Endothelial cell of umbilical vein (primary cell): ENCODE measurements around the gene FSD1L. TPM values are rescaled to one million over a fixed set of nuclear protein-coding genes. Genes with fewer than 3 reads are reported as not detected.

Source experiments
- BruUV-seq: library from RNA; stranded (reverse); fragments of 400-500 nt; replicated peaks from 2 replicates; lab custom pipeline; 2021; lab: Mats Ljungman, UMichigan
- CTCF ChIA-PET: fragments of 300-600, 350-600 bp; sonication (Branson Sonifier 250); formaldehyde crosslinking; loops from one replicate; lab custom pipeline; 2021; ENCODE audit warnings: antibody characterized with exemption, inconsistent platforms; lab: Charles Lee
- POLR2A ChIA-PET: fragments of 300-600, 350-600 bp; sonication (Branson Sonifier 250); formaldehyde crosslinking; loops from one replicate; lab custom pipeline; 2021; ENCODE audit warnings: antibody characterized with exemption, inconsistent platforms; lab: Charles Lee
- DNase-seq: peaks from one replicate; pipeline ENCODE4 v3.0.0-alpha.2; 2011; ENCODE audit warnings: low read depth, low spot score
- FAIRE-seq: peaks from 2 replicates; lab custom pipeline; 2011; peaks lifted over from hg19 to GRCh38; lab: Jason Lieb, UNC
- H2AFZ ChIP-seq: 2 replicates; pipeline ENCODE4 v1.6.0; 2012; ENCODE audit warnings: low read depth, low read length, control low read depth, inconsistent platforms
- H3K27ac ChIP-seq: 2 replicates; pipeline ENCODE4 v1.5.1; 2011; ENCODE audit warnings: low read depth, mild to moderate bottlenecking, control low read depth, low read length, moderate library complexity; ENCODE audit not compliant: insufficient read depth
- H3K27me3 ChIP-seq, 2 experiments: 2 replicates each; pipeline versions ENCODE4 v1.6.0 to v1.6.1; 2011; ENCODE audit warnings: low read length in 2 of 2, mixed read lengths in 1 of 2; ENCODE audit not compliant: control insufficient read depth in 2 of 2, insufficient read depth in 2 of 2
- H3K36me3 ChIP-seq, 2 experiments: 2 replicates in 1 of 2; 3 replicates in 1 of 2; pipeline ENCODE4 v1.5.1; 2011; ENCODE audit warnings: low read length in 2 of 2, mild to moderate bottlenecking in 1 of 2, moderate library complexity in 1 of 2; ENCODE audit not compliant: control insufficient read depth in 2 of 2, insufficient read depth in 2 of 2; ENCODE audit errors: extremely low read depth in 1 of 2
- H3K4me1 ChIP-seq: 3 replicates; pipeline ENCODE4 v1.5.1; 2011; ENCODE audit warnings: mild to moderate bottlenecking, low read length; ENCODE audit not compliant: control insufficient read depth, insufficient read depth; ENCODE audit errors: extremely low read depth
- H3K4me2 ChIP-seq: 2 replicates; pipeline ENCODE4 v1.6.1; 2011; ENCODE audit warnings: low read length, control low read depth, mixed read lengths; ENCODE audit not compliant: insufficient read depth
- H3K4me3 ChIP-seq, 3 experiments: fragments of 200-600 bp in 1 of 3; sonication (generic), shearing (Covaris generic) in 1 of 3; replicated peaks in 1 of 3; 2 replicates each; pipeline ENCODE4 v1.5.1; 2011 to 2016; ENCODE audit warnings: control low read depth in 3 of 3, low read length in 3 of 3, mild to moderate bottlenecking in 2 of 3, inconsistent platforms in 1 of 3, low read depth in 1 of 3, moderate library complexity in 1 of 3; ENCODE audit not compliant: insufficient read depth in 1 of 3
- H3K79me2 ChIP-seq: 2 replicates; pipeline ENCODE4 v1.6.0; 2012; ENCODE audit warnings: low read length, inconsistent platforms; ENCODE audit not compliant: control insufficient read depth, insufficient read depth
- H3K9ac ChIP-seq: replicated peaks from 2 replicates; pipeline ENCODE3; 2011; ENCODE audit warnings: low read length, control low read depth; ENCODE audit not compliant: insufficient read depth; ENCODE audit errors: extremely low read depth
- H3K9me1 ChIP-seq: replicated peaks from 3 replicates; pipeline ENCODE4 v1.6.0; 2011; ENCODE audit warnings: mild to moderate bottlenecking, low read length; ENCODE audit not compliant: control insufficient read depth, insufficient read depth; ENCODE audit errors: extremely low read depth
- H3K9me3 ChIP-seq: replicated peaks from 2 replicates; pipeline ENCODE4 v1.5.1; 2012; ENCODE audit warnings: low read length, inconsistent platforms; ENCODE audit not compliant: control insufficient read depth, insufficient read depth
- H4K20me1 ChIP-seq: replicated peaks from 2 replicates; pipeline ENCODE3; 2011; ENCODE audit warnings: mild to moderate bottlenecking, low read length; ENCODE audit not compliant: control insufficient read depth, insufficient read depth; ENCODE audit errors: extremely low read depth
- CTCF ChIP-seq, 2 donors: IDR thresholded peaks; 1 replicate in 1 of 2; 2 replicates in 1 of 2; pipeline ENCODE4 v1.5.1; 2011; ENCODE audit warnings: low read length in 2 of 2, mild to moderate bottlenecking in 2 of 2, moderate library complexity in 2 of 2, control low read depth in 1 of 2, inconsistent platforms in 1 of 2, low read depth in 1 of 2; ENCODE audit not compliant: insufficient read depth in 1 of 2; ENCODE audit errors: extremely low read depth in 1 of 2
- EZH2 ChIP-seq: IDR thresholded peaks from 2 replicates; pipeline ENCODE4 v1.6.1; 2012; ENCODE audit warnings: borderline replicate concordance, low read depth, mild to moderate bottlenecking, moderate library complexity, low read length, inconsistent platforms; ENCODE audit not compliant: severe bottlenecking
- FOS ChIP-seq: IDR thresholded peaks from 2 replicates; pipeline ENCODE4 v1.6.1; 2011; ENCODE audit warnings: mild to moderate bottlenecking, low read length, moderate library complexity, borderline replicate concordance; ENCODE audit not compliant: insufficient read depth
- GATA2 ChIP-seq: IDR thresholded peaks from 2 replicates; pipeline ENCODE4 v1.7.0; 2011; ENCODE audit warnings: low read depth, mild to moderate bottlenecking, moderate library complexity, mixed read lengths, low read length; ENCODE audit not compliant: insufficient read length, insufficient read depth
- JUN ChIP-seq: IDR thresholded peaks from 2 replicates; pipeline ENCODE4 v1.6.1; 2011; ENCODE audit warnings: borderline replicate concordance, low read depth; ENCODE audit not compliant: insufficient read length, insufficient read depth
- MAX ChIP-seq: IDR thresholded peaks from 2 replicates; pipeline ENCODE4 v1.6.1; 2011; ENCODE audit not compliant: insufficient read depth, insufficient read length
- MYC ChIP-seq: IDR thresholded peaks from one replicate; pipeline ENCODE4 v1.6.1; 2011; ENCODE audit warnings: mild to moderate bottlenecking, low read depth, low read length
- POLR2A ChIP-seq: IDR thresholded peaks from 2 replicates; pipeline ENCODE4 v1.6.1; 2012; ENCODE audit warnings: low read depth, mild to moderate bottlenecking, control low read depth, low read length
- POLR2AphosphoS5 ChIP-seq: IDR thresholded peaks from 2 replicates; pipeline ENCODE4 v1.6.1; 2012; ENCODE audit warnings: low read depth, mild to moderate bottlenecking, control low read depth, low read length, moderate library complexity; ENCODE audit not compliant: insufficient read depth
- dilution Hi-C: fragments of 300-500 bp; cut with MboI; formaldehyde crosslinking; loops from one replicate; pipeline ENCODE4 v1.15.0; 2019; ENCODE audit warnings: low sequenced_read_pairs; ENCODE audit not compliant: extremely low pct_ligation_motif_present
- intact Hi-C: fragments of 100-400 bp; cut with micrococcal nuclease; formaldehyde crosslinking; loops from one replicate; pipeline ENCODE4 v1.10.0; 2022
- polyA plus RNA-seq, 4 experiments: library from polyadenylated mRNA; depleted of rRNA in 3 of 4; stranded (reverse) in 3 of 4; unstranded in 1 of 4; fragments of >200 nt; gene quantifications; 2 replicates each; pipeline versions ENCODE4 v1.2.1 to v1.2.3, GENCODE V29; 2011 to 2012; ENCODE audit warnings: missing spikeins in 1 of 4
- total RNA-seq: library from RNA; stranded (reverse); gene quantifications from 2 replicates; pipeline ENCODE4 v1.2.3, GENCODE V29; 2021

FSD1L gene
- total and polyA plus RNA-seq, 2 donors (not counting 3 experiments of a cell fraction or from before 2014, with no cell fraction given) = 0.69 to 8.5 TPM

- dilution Hi-C loops = no loop called here
- Histone ChIP-seq H3K9me3 (no peaks in the 10 kb centered on the region), H3K4me1 (no peaks in the 10 kb centered on the region), H4K20me1 (no peaks in the 10 kb centered on the region), H3K9me1 (no peaks in the 10 kb centered on the region), H3K9ac (no peak overlapping the region), H3K79me2 (no peaks in the 10 kb centered on the region), H3K27ac (no peak overlapping the region), H3K36me3 (no peaks in the 10 kb centered on the region), H3K27me3 (no peaks in the 10 kb centered on the region), H3K4me2 (no peak overlapping the region), H2AFZ (no peak overlapping the region), H3K4me3 (no peak overlapping the region)
- TF ChIP-seq MYC = no peak
- TF ChIP-seq MAX = no peak
- TF ChIP-seq GATA2 = no peak
- TF ChIP-seq EZH2 = no peak
- no peak for TF ChIP-seq CTCF (IDR thresholded peaks at IDR 0.05; ENCODE audit: extremely low read depth in 1 of 2, insufficient read depth in 1 of 2, low read depth in 1 of 2, low read length in 2 of 2)
- TF ChIP-seq POLR2A = no peak
- no peak for TF ChIP-seq JUN
- no peak for TF ChIP-seq FOS
- no peak for TF ChIP-seq POLR2AphosphoS5
- ChIA-PET POLR2A (interaction anchor here (0.6 kb wide), 1 partner anchor 40 kb away, joined by 5 read pairs; no protein-coding TSS in a partner anchor), CTCF (interaction anchor here (0.6 kb wide), 1 partner anchor 284 kb away, joined by 4 read pairs; no protein-coding TSS in a partner anchor)
- BruUV-seq = no TSS peak
- FAIRE-seq (no peak), DNase-seq (no peak)
- intact Hi-C loops = no loop called here
Observed at GRCh38 chr9:105443121-105443520, 4.7 kb upstream of the FSD1L start.
